Measurements from ENCODE around the gene QRFP.

GRCh38 chr9:130934702-130935647, 38.4 kb upstream of the QRFP start:
- no peak for TF ChIP-seq POLR2A (IDR thresholded peaks at IDR 0.05)
- TF ChIP-seq CTCF (IDR thresholded peaks at IDR 0.05), result no peak

Data from right lobe of liver (tissue), 4 donors.